Endothelial cell of umbilical vein (primary cell): ENCODE measurements around the gene EGR4. TPM values are rescaled to one million over a fixed set of nuclear protein-coding genes. Genes with fewer than 3 reads are reported as not detected.

Experiments used
- BruUV-seq: library from RNA; stranded (reverse); fragments of 400-500 nt; replicated peaks from 2 replicates; lab custom pipeline; 2021; lab: Mats Ljungman, UMichigan
- CTCF ChIA-PET: fragments of 300-600, 350-600 bp; sonication (Branson Sonifier 250); formaldehyde crosslinking; loops from one replicate; lab custom pipeline; 2021; ENCODE audit warnings: antibody characterized with exemption, inconsistent platforms; lab: Charles Lee
- POLR2A ChIA-PET: fragments of 300-600, 350-600 bp; sonication (Branson Sonifier 250); formaldehyde crosslinking; loops from one replicate; lab custom pipeline; 2021; ENCODE audit warnings: antibody characterized with exemption, inconsistent platforms; lab: Charles Lee
- DNase-seq: peaks from one replicate; pipeline ENCODE4 v3.0.0-alpha.2; 2011; ENCODE audit warnings: low read depth, low spot score
- FAIRE-seq: peaks from 2 replicates; lab custom pipeline; 2011; peaks lifted over from hg19 to GRCh38; lab: Jason Lieb, UNC
- H2AFZ ChIP-seq: 2 replicates; pipeline ENCODE4 v1.6.0; 2012; ENCODE audit warnings: low read depth, low read length, control low read depth, inconsistent platforms
- H3K27ac ChIP-seq: 2 replicates; pipeline ENCODE4 v1.5.1; 2011; ENCODE audit warnings: low read depth, mild to moderate bottlenecking, control low read depth, low read length, moderate library complexity; ENCODE audit not compliant: insufficient read depth
- H3K27me3 ChIP-seq, 2 experiments: 2 replicates each; pipeline versions ENCODE4 v1.6.0 to v1.6.1; 2011; ENCODE audit warnings: low read length in 2 of 2, mixed read lengths in 1 of 2; ENCODE audit not compliant: control insufficient read depth in 2 of 2, insufficient read depth in 2 of 2
- H3K36me3 ChIP-seq, 2 experiments: 2 replicates in 1 of 2; 3 replicates in 1 of 2; pipeline ENCODE4 v1.5.1; 2011; ENCODE audit warnings: low read length in 2 of 2, mild to moderate bottlenecking in 1 of 2, moderate library complexity in 1 of 2; ENCODE audit not compliant: control insufficient read depth in 2 of 2, insufficient read depth in 2 of 2; ENCODE audit errors: extremely low read depth in 1 of 2
- H3K4me1 ChIP-seq: 3 replicates; pipeline ENCODE4 v1.5.1; 2011; ENCODE audit warnings: mild to moderate bottlenecking, low read length; ENCODE audit not compliant: control insufficient read depth, insufficient read depth; ENCODE audit errors: extremely low read depth
- H3K4me2 ChIP-seq: 2 replicates; pipeline ENCODE4 v1.6.1; 2011; ENCODE audit warnings: low read length, control low read depth, mixed read lengths; ENCODE audit not compliant: insufficient read depth
- H3K4me3 ChIP-seq, 3 experiments: fragments of 200-600 bp in 1 of 3; sonication (generic), shearing (Covaris generic) in 1 of 3; replicated peaks in 1 of 3; 2 replicates each; pipeline ENCODE4 v1.5.1; 2011 to 2016; ENCODE audit warnings: control low read depth in 3 of 3, low read length in 3 of 3, mild to moderate bottlenecking in 2 of 3, inconsistent platforms in 1 of 3, low read depth in 1 of 3, moderate library complexity in 1 of 3; ENCODE audit not compliant: insufficient read depth in 1 of 3
- H3K79me2 ChIP-seq: 2 replicates; pipeline ENCODE4 v1.6.0; 2012; ENCODE audit warnings: low read length, inconsistent platforms; ENCODE audit not compliant: control insufficient read depth, insufficient read depth
- H3K9ac ChIP-seq: replicated peaks from 2 replicates; pipeline ENCODE3; 2011; ENCODE audit warnings: low read length, control low read depth; ENCODE audit not compliant: insufficient read depth; ENCODE audit errors: extremely low read depth
- H3K9me1 ChIP-seq: replicated peaks from 3 replicates; pipeline ENCODE4 v1.6.0; 2011; ENCODE audit warnings: mild to moderate bottlenecking, low read length; ENCODE audit not compliant: control insufficient read depth, insufficient read depth; ENCODE audit errors: extremely low read depth
- H3K9me3 ChIP-seq: replicated peaks from 2 replicates; pipeline ENCODE4 v1.5.1; 2012; ENCODE audit warnings: low read length, inconsistent platforms; ENCODE audit not compliant: control insufficient read depth, insufficient read depth
- H4K20me1 ChIP-seq: replicated peaks from 2 replicates; pipeline ENCODE3; 2011; ENCODE audit warnings: mild to moderate bottlenecking, low read length; ENCODE audit not compliant: control insufficient read depth, insufficient read depth; ENCODE audit errors: extremely low read depth
- EZH2 ChIP-seq: IDR thresholded peaks from 2 replicates; pipeline ENCODE4 v1.6.1; 2012; ENCODE audit warnings: borderline replicate concordance, low read depth, mild to moderate bottlenecking, moderate library complexity, low read length, inconsistent platforms; ENCODE audit not compliant: severe bottlenecking
- JUN ChIP-seq: IDR thresholded peaks from 2 replicates; pipeline ENCODE4 v1.6.1; 2011; ENCODE audit warnings: borderline replicate concordance, low read depth; ENCODE audit not compliant: insufficient read length, insufficient read depth
- MYC ChIP-seq: IDR thresholded peaks from one replicate; pipeline ENCODE4 v1.6.1; 2011; ENCODE audit warnings: mild to moderate bottlenecking, low read depth, low read length
- POLR2A ChIP-seq: IDR thresholded peaks from 2 replicates; pipeline ENCODE4 v1.6.1; 2012; ENCODE audit warnings: low read depth, mild to moderate bottlenecking, control low read depth, low read length
- POLR2AphosphoS5 ChIP-seq: IDR thresholded peaks from 2 replicates; pipeline ENCODE4 v1.6.1; 2012; ENCODE audit warnings: low read depth, mild to moderate bottlenecking, control low read depth, low read length, moderate library complexity; ENCODE audit not compliant: insufficient read depth
- dilution Hi-C: fragments of 300-500 bp; cut with MboI; formaldehyde crosslinking; loops from one replicate; pipeline ENCODE4 v1.15.0; 2019; ENCODE audit warnings: low sequenced_read_pairs; ENCODE audit not compliant: extremely low pct_ligation_motif_present
- intact Hi-C: fragments of 100-400 bp; cut with micrococcal nuclease; formaldehyde crosslinking; loops from one replicate; pipeline ENCODE4 v1.10.0; 2022
- polyA plus RNA-seq, 4 experiments: library from polyadenylated mRNA; depleted of rRNA in 3 of 4; stranded (reverse) in 3 of 4; unstranded in 1 of 4; fragments of >200 nt; gene quantifications; 2 replicates each; pipeline versions ENCODE4 v1.2.1 to v1.2.3, GENCODE V29; 2011 to 2012; ENCODE audit warnings: missing spikeins in 1 of 4
- total RNA-seq: library from RNA; stranded (reverse); gene quantifications from 2 replicates; pipeline ENCODE4 v1.2.3, GENCODE V29; 2021
- TF ChIP-seq, protein P1 (sequence below): IDR thresholded peaks from 2 replicates; pipeline ENCODE4 v1.6.1; 2011; ENCODE audit not compliant: insufficient read depth, insufficient read length
- TF ChIP-seq, protein P2 (sequence below), 2 donors: IDR thresholded peaks; 1 replicate in 1 of 2; 2 replicates in 1 of 2; pipeline ENCODE4 v1.5.1; 2011; ENCODE audit warnings: low read length in 2 of 2, mild to moderate bottlenecking in 2 of 2, moderate library complexity in 2 of 2, control low read depth in 1 of 2, inconsistent platforms in 1 of 2, low read depth in 1 of 2; ENCODE audit not compliant: insufficient read depth in 1 of 2; ENCODE audit errors: extremely low read depth in 1 of 2

EGR4 gene
- total and polyA plus RNA-seq, 2 donors (not counting 3 experiments of a cell fraction or from before 2014, with no cell fraction given): not detected

DNA sequence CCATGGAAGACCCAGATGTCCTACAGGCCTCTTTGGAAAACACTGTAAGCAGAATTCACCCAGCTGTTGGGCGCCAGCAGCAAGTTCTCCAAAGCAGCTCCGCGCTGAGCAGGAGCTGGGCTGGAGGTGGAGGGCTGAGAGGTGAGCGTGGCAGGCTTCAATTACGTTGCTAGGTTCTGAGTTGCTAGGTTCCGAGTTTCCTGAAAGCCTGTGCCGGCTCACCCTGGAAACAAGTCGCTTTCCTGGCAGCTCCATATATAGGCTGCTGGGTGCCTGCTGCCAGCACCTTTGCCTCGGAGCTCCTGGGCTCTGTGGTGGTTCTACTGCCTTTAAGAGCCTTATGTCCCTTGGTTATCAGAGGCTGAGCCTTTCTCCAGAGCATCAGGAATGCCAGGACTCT is 14.4 kb upstream of the EGR4 start:
- DNase-seq: no peak
- dilution Hi-C loops (no loop called here), intact Hi-C loops (no loop called here)
- TF ChIP-seq, protein P1, sequence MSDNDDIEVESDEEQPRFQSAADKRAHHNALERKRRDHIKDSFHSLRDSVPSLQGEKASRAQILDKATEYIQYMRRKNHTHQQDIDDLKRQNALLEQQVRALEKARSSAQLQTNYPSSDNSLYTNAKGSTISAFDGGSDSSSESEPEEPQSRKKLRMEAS: no peak
- TF ChIP-seq, protein P2, sequence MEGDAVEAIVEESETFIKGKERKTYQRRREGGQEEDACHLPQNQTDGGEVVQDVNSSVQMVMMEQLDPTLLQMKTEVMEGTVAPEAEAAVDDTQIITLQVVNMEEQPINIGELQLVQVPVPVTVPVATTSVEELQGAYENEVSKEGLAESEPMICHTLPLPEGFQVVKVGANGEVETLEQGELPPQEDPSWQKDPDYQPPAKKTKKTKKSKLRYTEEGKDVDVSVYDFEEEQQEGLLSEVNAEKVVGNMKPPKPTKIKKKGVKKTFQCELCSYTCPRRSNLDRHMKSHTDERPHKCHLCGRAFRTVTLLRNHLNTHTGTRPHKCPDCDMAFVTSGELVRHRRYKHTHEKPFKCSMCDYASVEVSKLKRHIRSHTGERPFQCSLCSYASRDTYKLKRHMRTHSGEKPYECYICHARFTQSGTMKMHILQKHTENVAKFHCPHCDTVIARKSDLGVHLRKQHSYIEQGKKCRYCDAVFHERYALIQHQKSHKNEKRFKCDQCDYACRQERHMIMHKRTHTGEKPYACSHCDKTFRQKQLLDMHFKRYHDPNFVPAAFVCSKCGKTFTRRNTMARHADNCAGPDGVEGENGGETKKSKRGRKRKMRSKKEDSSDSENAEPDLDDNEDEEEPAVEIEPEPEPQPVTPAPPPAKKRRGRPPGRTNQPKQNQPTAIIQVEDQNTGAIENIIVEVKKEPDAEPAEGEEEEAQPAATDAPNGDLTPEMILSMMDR (IDR thresholded peaks at IDR 0.05; ENCODE audit: extremely low read depth in 1 of 2, insufficient read depth in 1 of 2, low read depth in 1 of 2, low read length in 2 of 2): no peak
- TF ChIP-seq POLR2AphosphoS5 (no peak), MYC (no peak), JUN (no peak), POLR2A (no peak), EZH2 (no peak)
- Histone ChIP-seq H3K9ac (no peak overlapping the region), H3K9me3 (no peaks in the 10 kb centered on the region), H3K27me3 (peaks cover 15 to 22% of the 10 kb centered on the region in 2 experiments), H3K4me2 (no peak overlapping the region), H3K4me3 (no peak overlapping the region), H3K36me3 (no peaks in the 10 kb centered on the region), H3K79me2 (no peaks in the 10 kb centered on the region), H3K9me1 (no peaks in the 10 kb centered on the region), H3K27ac (no peak overlapping the region), H2AFZ (no peak overlapping the region), H4K20me1 (no peaks in the 10 kb centered on the region), H3K4me1 (no peaks in the 10 kb centered on the region)
- CTCF ChIA-PET: interaction anchor here (0.9 kb wide), 1 partner anchor 18 kb away, joined by 3 read pairs; no protein-coding TSS in a partner anchor
- no TSS peak for BruUV-seq
- no peak for FAIRE-seq
- POLR2A ChIA-PET: no interaction called here
